ENCODE measurements around the gene ZBTB8A. TPM values are rescaled to one million over a fixed set of nuclear protein-coding genes. Genes with fewer than 3 reads are reported as not detected.

ZBTB8A gene
- total RNA-seq, 1 experiment from 2014 or later: 3.5 TPM

DNA sequence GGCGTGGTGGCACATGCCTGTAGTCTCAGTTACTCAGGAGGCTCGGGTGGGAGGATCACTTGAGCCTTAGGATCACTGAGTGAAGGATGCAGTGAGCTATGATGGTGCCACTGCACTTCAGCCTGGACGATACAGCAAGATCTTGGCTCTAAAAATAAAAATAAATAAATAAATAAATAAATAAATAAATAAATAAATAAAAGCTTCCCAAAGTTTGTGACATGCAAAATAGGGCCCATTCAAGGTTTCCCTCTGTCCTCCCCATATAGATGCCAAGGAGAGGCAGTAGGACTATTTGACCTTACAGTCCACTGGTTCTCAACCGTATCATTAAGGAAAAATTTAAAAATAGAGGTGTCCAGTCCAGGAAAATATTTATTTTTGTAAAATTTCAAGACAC lies 70.0 kb downstream of the ZBTB8A start:
- H4K20me1 ChIP-seq (ENCODE audit: low read length): no peaks in the 10 kb centered on the region
- CTCF ChIA-PET: no interaction called here
- no peaks in the 10 kb centered on the region for H3K27me3 ChIP-seq (ENCODE audit: low read length)
- BruUV-seq (replicated peaks): no TSS peak
- H3K9ac ChIP-seq (ENCODE audit: low read length): no peak overlapping the region
- DNase-seq (no peak), ATAC-seq (no peak)
- H3K9me3 ChIP-seq (ENCODE audit: low read length): no peaks in the 10 kb centered on the region
- H3K79me2 ChIP-seq (ENCODE audit: low read length): no peaks in the 10 kb centered on the region
- no peak for TF ChIP-seq EZH2 (IDR thresholded peaks at IDR 0.05; ENCODE audit: low read length, unreplicated experiment)
- POLR2A ChIA-PET (ENCODE audit: unreplicated experiment): no interaction called here
- no peak overlapping the region for H3K27ac ChIP-seq (ENCODE audit: low read length)
- intact Hi-C loops (cut with micrococcal nuclease): no loop called here
- no peak overlapping the region for H2AFZ ChIP-seq (ENCODE audit: low read length)
- no peaks in the 10 kb centered on the region for H3K9me2 ChIP-seq (replicated peaks; ENCODE audit: low read length)
- H3F3A ChIP-seq (ENCODE audit: low read length, unreplicated experiment): no peaks in the 10 kb centered on the region
- H3K4me1 ChIP-seq (ENCODE audit: insufficient read depth, low read length): no peaks in the 10 kb centered on the region; the same call in 1 of the 2 replicates
- no peaks in the 10 kb centered on the region for H3K36me3 ChIP-seq (ENCODE audit: low read depth, low read length)
- no peak overlapping the region for H3K4me2 ChIP-seq (ENCODE audit: low read length)
- no peak overlapping the region for H3K4me3 ChIP-seq (ENCODE audit: low read length)

GRCh38 chr1:32611859-32612188 lies 72.6 kb downstream of the ZBTB8A start:
- BruUV-seq (replicated peaks): no TSS peak
- intact Hi-C loops (cut with micrococcal nuclease): no loop called here
- POLR2A ChIA-PET (ENCODE audit: unreplicated experiment): interaction anchor here (0.6 kb wide), 1 partner anchor 967 kb away, joined by 3 read pairs; the partner anchor contains the start of gene PEF1

GRCh38 chr1:32612189-32612881 lies 73.1 kb downstream of the ZBTB8A start:
- peak overlapping the region; percentile 99 for H2AFZ ChIP-seq (ENCODE audit: low read length)
- ATAC-seq (peak; percentile 100), DNase-seq (peak; percentile 87)
- TF ChIP-seq, protein P1, sequence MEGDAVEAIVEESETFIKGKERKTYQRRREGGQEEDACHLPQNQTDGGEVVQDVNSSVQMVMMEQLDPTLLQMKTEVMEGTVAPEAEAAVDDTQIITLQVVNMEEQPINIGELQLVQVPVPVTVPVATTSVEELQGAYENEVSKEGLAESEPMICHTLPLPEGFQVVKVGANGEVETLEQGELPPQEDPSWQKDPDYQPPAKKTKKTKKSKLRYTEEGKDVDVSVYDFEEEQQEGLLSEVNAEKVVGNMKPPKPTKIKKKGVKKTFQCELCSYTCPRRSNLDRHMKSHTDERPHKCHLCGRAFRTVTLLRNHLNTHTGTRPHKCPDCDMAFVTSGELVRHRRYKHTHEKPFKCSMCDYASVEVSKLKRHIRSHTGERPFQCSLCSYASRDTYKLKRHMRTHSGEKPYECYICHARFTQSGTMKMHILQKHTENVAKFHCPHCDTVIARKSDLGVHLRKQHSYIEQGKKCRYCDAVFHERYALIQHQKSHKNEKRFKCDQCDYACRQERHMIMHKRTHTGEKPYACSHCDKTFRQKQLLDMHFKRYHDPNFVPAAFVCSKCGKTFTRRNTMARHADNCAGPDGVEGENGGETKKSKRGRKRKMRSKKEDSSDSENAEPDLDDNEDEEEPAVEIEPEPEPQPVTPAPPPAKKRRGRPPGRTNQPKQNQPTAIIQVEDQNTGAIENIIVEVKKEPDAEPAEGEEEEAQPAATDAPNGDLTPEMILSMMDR (conservative IDR thresholded peaks at IDR 0.05; ENCODE audit: low read depth, low read length): peak; percentile 29; the same call in 1 of the 2 replicates
- TF ChIP-seq EZH2phosphoT487 (IDR thresholded peaks at IDR 0.05; ENCODE audit: borderline replicate concordance, low read length): no peak
- no peak for TF ChIP-seq EZH2 (IDR thresholded peaks at IDR 0.05; ENCODE audit: low read length, unreplicated experiment)
- BruUV-seq (replicated peaks): TSS peak; percentile 90
- H4K20me1 ChIP-seq (ENCODE audit: low read length): no peaks in the 10 kb centered on the region
- H3K27ac ChIP-seq (ENCODE audit: low read length): no peak overlapping the region
- H3K4me2 ChIP-seq (ENCODE audit: low read length): peak overlapping the region; percentile 96
- H3K27me3 ChIP-seq (ENCODE audit: low read length): no peaks in the 10 kb centered on the region
- peak overlapping the region; percentile 89 for H3K4me3 ChIP-seq (ENCODE audit: low read length)
- POLR2A ChIA-PET (ENCODE audit: unreplicated experiment): interaction anchor here (0.6 kb wide), 1 partner anchor 967 kb away, joined by 3 read pairs; the partner anchor contains the start of gene PEF1
- H3K79me2 ChIP-seq (ENCODE audit: low read length): no peaks in the 10 kb centered on the region
- peak overlapping the region; percentile 64 for H3K9ac ChIP-seq (ENCODE audit: low read length)
- no peaks in the 10 kb centered on the region for H3K36me3 ChIP-seq (ENCODE audit: low read depth, low read length)
- no peaks in the 10 kb centered on the region; the same call in 1 of the 2 replicates for H3K4me1 ChIP-seq (ENCODE audit: insufficient read depth, low read length)
- H3K9me2 ChIP-seq (replicated peaks; ENCODE audit: low read length): no peaks in the 10 kb centered on the region
- CTCF ChIA-PET: no interaction called here
- H3F3A ChIP-seq (ENCODE audit: low read length, unreplicated experiment): no peaks in the 10 kb centered on the region
- H3K9me3 ChIP-seq (ENCODE audit: low read length): no peaks in the 10 kb centered on the region
- intact Hi-C loops (cut with micrococcal nuclease): no loop called here

More at GRCh38 chr1:32611859-32612188, 72.6 kb downstream of the ZBTB8A start:
- CTCF ChIA-PET: interaction anchor here (0.6 kb wide), 1 partner anchor 217 kb away, joined by 16 read pairs; no protein-coding TSS in a partner anchor
- peak; percentile 53 for ATAC-seq
- Histone ChIP-seq H3K9me2 (replicated peaks; ENCODE audit: low read length) (no peaks in the 10 kb centered on the region), H3K4me3 (ENCODE audit: low read length) (peak overlapping the region; percentile 89), H2AFZ (ENCODE audit: low read length) (peak overlapping the region; percentile 99), H3K79me2 (ENCODE audit: low read length) (no peaks in the 10 kb centered on the region), H3K27me3 (ENCODE audit: low read length) (no peaks in the 10 kb centered on the region), H3K4me1 (ENCODE audit: insufficient read depth, low read length) (no peaks in the 10 kb centered on the region; the same call in 1 of the 2 replicates), H4K20me1 (ENCODE audit: low read length) (no peaks in the 10 kb centered on the region), H3K9me3 (ENCODE audit: low read length) (no peaks in the 10 kb centered on the region), H3K4me2 (ENCODE audit: low read length) (peak overlapping the region; percentile 96), H3K36me3 (ENCODE audit: low read depth, low read length) (no peaks in the 10 kb centered on the region), H3F3A (ENCODE audit: low read length, unreplicated experiment) (no peaks in the 10 kb centered on the region), H3K27ac (ENCODE audit: low read length) (no peak overlapping the region), H3K9ac (ENCODE audit: low read length) (peak overlapping the region; percentile 64)
- DNase-seq: no peak
- TF ChIP-seq EZH2 (IDR thresholded peaks at IDR 0.05; ENCODE audit: low read length, unreplicated experiment): no peak
